Hindlimb muscle (tissue), 1 donor: ENCODE results near the gene CASP8. TPM values are rescaled to one million over a fixed set of nuclear protein-coding genes. Genes with fewer than 3 reads are reported as not detected.
"Not testable (repeated sequence)": the region's sequence is repeated elsewhere in the genome, so short reads cannot be mapped to it uniquely, and the experiment has no call there.

Experiments used
- DNase-seq: peaks from one replicate; pipeline ENCODE4 v3.0.0-alpha.2; 2013
- polyA plus RNA-seq: library from polyadenylated mRNA; unstranded; fragments of 120-200 nt; gene quantifications from one replicate; pipeline ENCODE4 v1.2.1, GENCODE V29; 2013; ENCODE audit not compliant: insufficient read length

Gene CASP8
- polyA plus RNA-seq, 1 donor, result 5.4 TPM

GRCh38 chr2:201270293-201271001 is 10.1 kb downstream of the CASP8 start:
- DNase-seq, result no peak

- DNase-seq, result no peak
Observed at GRCh38 chr2:201271917-201272316, 11.6 kb downstream of the CASP8 start.

- no peak for DNase-seq
Observed at GRCh38 chr2:201273330-201273983, 13.1 kb downstream of the CASP8 start.

- DNase-seq, result peak; percentile 42
Observed at GRCh38 chr2:201275069-201275468, 14.7 kb downstream of the CASP8 start.

- no peak for DNase-seq
Observed at GRCh38 chr2:201275990-201276389, 15.7 kb downstream of the CASP8 start.

- DNase-seq, result no peak
Observed at GRCh38 chr2:201276511-201276910, 16.2 kb downstream of the CASP8 start.

- DNase-seq, result no peak
Observed at GRCh38 chr2:201279079-201279478, 18.7 kb downstream of the CASP8 start.

GRCh38 chr2:201280191-201281040 is 20.1 kb downstream of the CASP8 start:
- DNase-seq, result no peak

GRCh38 chr2:201285499-201285898 is 25.2 kb downstream of the CASP8 start:
- DNase-seq, result no peak

- DNase-seq, result not testable (repeated sequence)
Observed at GRCh38 chr2:201290457-201291148, 30.3 kb downstream of the CASP8 start.

GRCh38 chr2:201298462-201299052 is 38.2 kb downstream of the CASP8 start:
- DNase-seq, result no peak

GRCh38 chr2:201299929-201300328 is 39.6 kb downstream of the CASP8 start:
- DNase-seq, result not testable (repeated sequence)

- no peak for DNase-seq
Observed at GRCh38 chr2:201307876-201308275, 47.5 kb downstream of the CASP8 start.

- no peak for DNase-seq
Observed at GRCh38 chr2:201308914-201309313, 48.6 kb downstream of the CASP8 start.

GRCh38 chr2:201313362-201313761 is 53.0 kb downstream of the CASP8 start:
- no peak for DNase-seq

GRCh38 chr2:201319511-201319910 is 59.2 kb downstream of the CASP8 start:
- no peak for DNase-seq

- DNase-seq, result no peak
Observed at GRCh38 chr2:201320257-201320656, 59.9 kb downstream of the CASP8 start.

- no peak for DNase-seq
Observed at GRCh38 chr2:201320701-201321100, 60.4 kb downstream of the CASP8 start.

- no peak for DNase-seq
Observed at GRCh38 chr2:201322772-201323171, 62.4 kb downstream of the CASP8 start.

- no peak for DNase-seq
Observed at GRCh38 chr2:201327678-201328077, 67.3 kb downstream of the CASP8 start.

- DNase-seq, result no peak
Observed at GRCh38 chr2:201329409-201329808, 69.1 kb downstream of the CASP8 start.
